K562 (cell line): ENCODE measurements around the gene MRNIP. TPM values are rescaled to one million over a fixed set of nuclear protein-coding genes. Genes with fewer than 3 reads are reported as not detected.
A peak's percentile ranks its signal among the peaks of the same experiment; 100 is the strongest.

ENCODE experiments used
- ARID2 ChIP-seq: fragments of 450-650 bp; IDR thresholded peaks from 2 replicates; pipeline ENCODE4 v1.6.1; 2017; ENCODE audit warnings: antibody characterized with exemption, mild to moderate bottlenecking
- E2F5 ChIP-seq: sonication (generic); formaldehyde crosslinking; IDR thresholded peaks from 2 replicates; pipeline ENCODE4 v1.8.0; 2022; ENCODE audit warnings: mild to moderate bottlenecking, missing genetic modification reagents
- MEF2A ChIP-seq: IDR thresholded peaks from 2 replicates; pipeline ENCODE4 v1.6.1; 2011; ENCODE audit warnings: low read depth, mild to moderate bottlenecking, low read length, moderate library complexity; ENCODE audit not compliant: control insufficient read depth
- RERE ChIP-seq: sonication (generic); formaldehyde crosslinking; IDR thresholded peaks from 2 replicates; pipeline ENCODE4 v1.8.0; 2023; ENCODE audit warnings: missing genetic modification reagents, mild to moderate bottlenecking, borderline replicate concordance
- RNF2 ChIP-seq: sonication (generic); IDR thresholded peaks from 2 replicates; pipeline ENCODE4 v1.6.1; 2016
- SAFB2 ChIP-seq: fragments of 200-400 bp; formaldehyde crosslinking; IDR thresholded peaks from 2 replicates; pipeline ENCODE4 v1.6.1; 2018; ENCODE audit warnings: borderline replicate concordance, low read length, low read depth, moderate library complexity; ENCODE audit not compliant: severe bottlenecking
- SP1 ChIP-seq: sonication (generic); formaldehyde crosslinking; IDR thresholded peaks from 2 replicates; pipeline ENCODE4 v1.8.1; 2022; ENCODE audit warnings: mild to moderate bottlenecking, missing genetic modification reagents
- ZBTB5 ChIP-seq: fragments of 450-650 bp; IDR thresholded peaks from 2 replicates; pipeline ENCODE4 v1.6.1; 2017; ENCODE audit warnings: antibody characterized with exemption
- polyA plus RNA-seq, 8 experiments: library from polyadenylated mRNA; depleted of rRNA in 4 of 8; stranded (reverse) in 5 of 8; unstranded in 3 of 8; fragments of >200 nt; fragmentation: Nextera tagmentation in 2 of 8; fragmentation: Illumina TruSeq in 1 of 8; extraction: Ambion mirVana in 2 of 8; extraction: Trizol in 1 of 8; gene quantifications; 2 replicates each; pipeline versions ENCODE4 v1.2.1 to v1.2.3, GENCODE V29; 2011 to 2014; ENCODE audit warnings: inconsistent platforms in 1 of 8, missing spikeins in 1 of 8
- total RNA-seq, 7 experiments: library from RNA; depleted of rRNA in 6 of 7; stranded (reverse); fragments of >200 nt in 6 of 7; fragmentation: Illumina TruSeq in 2 of 7; extraction: Trizol in 2 of 7; gene quantifications; 2 replicates each; pipeline versions ENCODE4 v1.2.1 to v1.2.3, GENCODE V29; 2011 to 2021; ENCODE audit warnings: low replicate concordance in 1 of 7

The MRNIP gene
- total and polyA plus RNA-seq, 9 of the 15 experiments (the other 6 are each of a cell fraction or from before 2014, with no cell fraction given) = 3.6 to 39.0 (median 16.8) TPM

GRCh38 chr5:179858586-179859427, at the start of gene MRNIP (continued):
- TF ChIP-seq RERE (CRISPR knock-in tag) (no peak), SAFB2 (no peak), ZBTB5 (no peak), MEF2A (no peak), RNF2 (0 out of 2 replicates have a peak, but pooled peaks have one; percentile 20), SP1 (CRISPR knock-in tag) (peak; percentile 53), ARID2 (no peak), E2F5 (CRISPR knock-in tag) (0 out of 2 replicates have a peak, but pooled peaks have one; percentile 26)
